ENCODE data around the gene RSPH6A.

RSPH6A gene

GRCh38 chr19:45779231-45780145, 35.6 kb downstream of the RSPH6A start:
- DNase-seq, result peak; percentile 83

- no peak for DNase-seq
Measured at GRCh38 chr19:45778010-45778661, 37.0 kb downstream of the RSPH6A start.

GRCh38 chr19:45777395-45777961, 37.6 kb downstream of the RSPH6A start:
- DNase-seq, result no peak

GRCh38 chr19:45774765-45775164, 40.3 kb downstream of the RSPH6A start:
- DNase-seq, result no peak

GRCh38 chr19:45773384-45773783, 41.7 kb downstream of the RSPH6A start:
- DNase-seq, result no peak

- no peak for DNase-seq
Measured at GRCh38 chr19:45772912-45773311, 42.2 kb downstream of the RSPH6A start.

GRCh38 chr19:45772130-45772840, 42.8 kb downstream of the RSPH6A start:
- DNase-seq, result no peak

- no peak for DNase-seq
Measured at GRCh38 chr19:45771311-45771933, 43.7 kb downstream of the RSPH6A start.

GRCh38 chr19:45770192-45771101, 44.7 kb downstream of the RSPH6A start:
- peak; percentile 96 for DNase-seq

GRCh38 chr19:45769821-45770191, 45.3 kb downstream of the RSPH6A start:
- DNase-seq, result no peak

GRCh38 chr19:45768984-45769782, 45.9 kb downstream of the RSPH6A start, which contains the start of gene SIX5:
Gene SIX5 (minus strand): TSS chr19:45769252. CDS start chr19:45768844, 408 bp downstream.
- DNase-seq, result peak; percentile 90

- no peak for DNase-seq
Measured at GRCh38 chr19:45768655-45768983, 46.5 kb downstream of the RSPH6A start.

GRCh38 chr19:45767881-45768654, 47.0 kb downstream of the RSPH6A start:
- DNase-seq, result no peak

- DNase-seq, result no peak
Measured at GRCh38 chr19:45767410-45767880, 47.7 kb downstream of the RSPH6A start.

GRCh38 chr19:45766869-45767346, 48.2 kb downstream of the RSPH6A start:
- no peak for DNase-seq

- DNase-seq, result no peak
Measured at GRCh38 chr19:45766296-45766868, 48.7 kb downstream of the RSPH6A start.

- DNase-seq, result no peak
Measured at GRCh38 chr19:45765702-45766295, 49.3 kb downstream of the RSPH6A start.

- DNase-seq, result no peak
Measured at GRCh38 chr19:45764945-45765701, 50.0 kb downstream of the RSPH6A start.

Data from NCI-H1694 treated with DMSO at 0.1 percent for 48 hours (cell line).